KBM-7 (cell line): Measurements from ENCODE around the gene METRNL.
"Not testable (repeated sequence)": the region's sequence is repeated elsewhere in the genome, so short reads cannot be mapped to it uniquely, and the experiment has no call there.

Experiments
- DNase-seq: peaks from one replicate; pipeline ENCODE4 v3.0.0-alpha.2; 2015
- in situ Hi-C: fragments of 300-500 bp; cut with MboI; formaldehyde crosslinking; loops from 2 replicates; pipeline ENCODE4 v1.14.3; 2020; ENCODE audit warnings: low sequenced_read_pairs, low pct_unique_long_range_greater_than_20kb, mixed read lengths

Gene METRNL

GRCh38 chr17:83079352-83079747 lies at the start of gene METRNL:
Gene METRNL, plus strand, starts transcription at chr17:83079609. Its CDS starts 207 bp downstream, at chr17:83079816.
- DNase-seq: no peak
- in situ Hi-C loops: no loop called here

GRCh38 chr17:83030432-83030831 lies 49.0 kb upstream of the METRNL start:
- no peak for DNase-seq

GRCh38 chr17:83031321-83031945 lies 48.0 kb upstream of the METRNL start:
- DNase-seq: no peak
- in situ Hi-C loops: no loop called here

More at GRCh38 chr17:83030432-83030831, 49.0 kb upstream of the METRNL start:
- in situ Hi-C loops: no loop called here

- DNase-seq, in situ Hi-C loops: not testable (repeated sequence)
Observed at GRCh38 chr17:83031946-83032451, 47.4 kb upstream of the METRNL start.

- DNase-seq: no peak
- in situ Hi-C loops: no loop called here
Observed at GRCh38 chr17:83032781-83033180, 46.6 kb upstream of the METRNL start.

GRCh38 chr17:83034525-83034924 lies 44.9 kb upstream of the METRNL start:
- in situ Hi-C loops: no loop called here
- no peak for DNase-seq

- in situ Hi-C loops: no loop called here
- DNase-seq: no peak
Observed at GRCh38 chr17:83035722-83036121, 43.7 kb upstream of the METRNL start.

- in situ Hi-C loops: no loop called here
- no peak for DNase-seq
Observed at GRCh38 chr17:83036193-83036592, 43.2 kb upstream of the METRNL start.

- no peak for DNase-seq
- in situ Hi-C loops: no loop called here
Observed at GRCh38 chr17:83036666-83037065, 42.7 kb upstream of the METRNL start.

GRCh38 chr17:83037084-83037873 lies 42.1 kb upstream of the METRNL start:
- in situ Hi-C loops: no loop called here
- no peak for DNase-seq

- in situ Hi-C loops: no loop called here
- DNase-seq: no peak
Observed at GRCh38 chr17:83037874-83038165, 41.6 kb upstream of the METRNL start.

GRCh38 chr17:83038983-83039382 lies 40.4 kb upstream of the METRNL start:
- in situ Hi-C loops, DNase-seq: not testable (repeated sequence)

GRCh38 chr17:83041305-83041704 lies 38.1 kb upstream of the METRNL start:
- in situ Hi-C loops: no loop called here
- DNase-seq: no peak

GRCh38 chr17:83042522-83043158 lies 36.8 kb upstream of the METRNL start:
- no peak for DNase-seq
- in situ Hi-C loops: no loop called here

- DNase-seq, in situ Hi-C loops: not testable (repeated sequence)
Observed at GRCh38 chr17:83044479-83044878, 34.9 kb upstream of the METRNL start.

GRCh38 chr17:83046448-83047181 lies 32.8 kb upstream of the METRNL start:
- in situ Hi-C loops: no loop called here

GRCh38 chr17:83047182-83047478 lies 32.3 kb upstream of the METRNL start:
- no peak for DNase-seq
- in situ Hi-C loops: no loop called here

More at GRCh38 chr17:83046448-83047181, 32.8 kb upstream of the METRNL start:
- DNase-seq: peak; percentile 57

GRCh38 chr17:83047818-83048475 lies 31.5 kb upstream of the METRNL start:
- in situ Hi-C loops, DNase-seq: not testable (repeated sequence)
